HUES64 (cell line): ENCODE data around the gene MALL.
"Not testable (repeated sequence)": the region's sequence is repeated elsewhere in the genome, so short reads cannot be mapped to it uniquely, and the experiment has no call there.

ENCODE experiments used
- H3K27ac ChIP-seq: 2 replicates; pipeline ENCODE4 v1.7.0; 2013; ENCODE audit warnings: low read depth, low read length, inconsistent platforms
- H3K27me3 ChIP-seq: 2 replicates; pipeline ENCODE4 v1.6.1; 2013; ENCODE audit warnings: mild to moderate bottlenecking, low read length; ENCODE audit not compliant: insufficient read depth
- H3K36me3 ChIP-seq: 2 replicates; pipeline ENCODE4 v1.6.1; 2013; ENCODE audit warnings: mild to moderate bottlenecking, low read length; ENCODE audit not compliant: insufficient read depth
- H3K4me1 ChIP-seq: 2 replicates; pipeline ENCODE4 v1.6.1; 2013; ENCODE audit warnings: mild to moderate bottlenecking, low read length, moderate library complexity; ENCODE audit not compliant: insufficient read depth
- H3K4me3 ChIP-seq: 2 replicates; pipeline ENCODE4 v1.5.1; 2013; ENCODE audit warnings: mild to moderate bottlenecking, low read length, moderate library complexity
- H3K9ac ChIP-seq: 2 replicates; pipeline ENCODE4 v1.6.1; 2013; ENCODE audit warnings: mild to moderate bottlenecking, low read depth, low read length
- H3K9me3 ChIP-seq: 2 replicates; pipeline ENCODE4 v1.6.1; 2013; ENCODE audit warnings: low read depth, low read length; ENCODE audit not compliant: insufficient read depth
- WGBS: fragments of 150-250, 120-280 bp; methylation state at CpG from one replicate; pipeline ENCODE4 v1.1.7; 2013; ENCODE audit warnings: missing lambda C conversion rate; 5-methylcytosine and 5-hydroxymethylcytosine counted together

The MALL gene

DNA sequence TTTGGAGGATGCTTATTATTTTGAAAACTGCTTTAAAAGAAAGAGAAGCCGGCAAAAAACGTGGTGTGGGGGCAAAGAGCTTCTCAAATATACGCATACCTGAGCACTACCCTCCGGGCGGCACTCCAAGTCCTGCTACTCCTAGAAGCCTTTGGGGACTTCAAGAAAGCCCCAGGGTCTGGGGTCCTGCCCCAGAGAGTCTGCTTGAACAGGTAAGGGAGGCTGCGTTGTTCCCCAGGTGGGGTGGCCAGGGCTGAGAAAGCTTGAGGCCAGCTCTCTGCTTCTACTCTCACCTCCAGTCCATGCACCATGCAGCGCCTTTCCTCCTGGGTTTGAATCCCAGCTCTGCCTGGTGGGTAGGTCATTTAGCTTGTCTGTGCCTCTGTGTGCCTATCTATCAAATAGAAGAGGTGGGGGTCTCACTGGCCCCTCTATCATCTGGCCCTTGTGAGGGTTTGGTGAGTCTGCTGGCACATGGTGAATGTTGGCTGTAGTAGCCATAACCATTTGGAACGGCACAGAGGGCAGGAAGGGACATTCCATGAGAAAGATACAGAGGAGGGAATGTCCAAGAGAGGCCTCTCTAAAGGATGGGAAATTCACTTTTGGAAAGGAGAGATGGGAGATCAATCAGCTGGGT, 19.5 kb downstream of the MALL start:
- 93% methylated on average over 8 of the region's 8 CpGs for WGBS
- no peak overlapping the region for H3K9ac ChIP-seq
- no peak overlapping the region for H3K4me3 ChIP-seq
- no peaks in the 10 kb centered on the region for H3K36me3 ChIP-seq
- H3K4me1 ChIP-seq = no peaks in the 10 kb centered on the region
- H3K27me3 ChIP-seq = no peaks in the 10 kb centered on the region
- H3K9me3 ChIP-seq = no peaks in the 10 kb centered on the region
- no peak overlapping the region for H3K27ac ChIP-seq

GRCh38 chr2:110094884-110095534, 20.6 kb downstream of the MALL start:
- not testable (repeated sequence) for H3K4me1 ChIP-seq, H3K4me3 ChIP-seq, H3K27ac ChIP-seq, H3K9ac ChIP-seq, H3K27me3 ChIP-seq, H3K9me3 ChIP-seq, H3K36me3 ChIP-seq
- WGBS = 97% methylated on average over 3 of the region's 6 CpGs

DNA sequence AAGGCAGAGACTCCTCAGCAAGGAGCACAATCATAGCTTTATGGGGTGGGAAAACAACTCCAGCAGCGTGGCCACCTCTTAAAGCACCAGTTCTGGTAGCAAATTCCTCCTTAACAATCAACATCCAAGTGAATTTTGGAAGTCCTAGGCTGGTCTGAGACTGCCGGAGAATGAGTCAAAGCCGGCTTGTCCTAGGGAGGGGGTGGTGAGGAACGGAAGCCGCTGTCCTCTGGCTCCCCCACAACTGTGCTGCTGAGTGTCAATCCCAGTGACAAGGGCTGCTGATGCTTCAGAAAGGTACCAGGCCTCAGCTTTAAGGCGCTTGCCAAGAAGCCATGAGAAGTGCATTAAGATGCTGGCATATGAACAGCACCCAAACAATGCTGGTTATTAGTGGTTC, 21.7 kb downstream of the MALL start:
- not testable (repeated sequence) for H3K9me3 ChIP-seq, H3K4me3 ChIP-seq, H3K9ac ChIP-seq, H3K27ac ChIP-seq, H3K36me3 ChIP-seq, H3K27me3 ChIP-seq, H3K4me1 ChIP-seq
- no CpG with 5 or more reads among the region's 6 CpGs for WGBS

DNA sequence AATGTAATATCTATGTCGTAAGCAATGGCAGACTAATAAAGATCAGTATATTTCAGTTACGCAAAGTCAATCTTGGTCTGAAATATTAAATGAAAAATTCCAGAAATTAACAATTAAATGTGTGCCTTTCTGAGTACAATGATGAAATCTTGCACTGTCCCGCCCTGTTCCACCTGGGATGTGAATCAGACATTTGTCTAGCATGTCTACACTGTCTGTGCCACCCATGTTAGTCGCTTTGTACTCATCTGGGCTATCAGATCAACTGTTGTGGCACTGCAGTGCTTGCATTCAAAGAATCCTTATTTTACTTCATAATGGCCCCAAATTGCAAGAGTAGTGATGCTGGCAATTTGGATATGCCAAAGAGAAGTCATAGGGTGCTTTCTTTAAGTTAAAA, 25.5 kb downstream of the MALL start:
- not testable (repeated sequence) for H3K9ac ChIP-seq, H3K27me3 ChIP-seq, H3K9me3 ChIP-seq, H3K27ac ChIP-seq, H3K4me3 ChIP-seq, H3K4me1 ChIP-seq, H3K36me3 ChIP-seq
- no CpG with 5 or more reads among the region's 4 CpGs for WGBS

DNA sequence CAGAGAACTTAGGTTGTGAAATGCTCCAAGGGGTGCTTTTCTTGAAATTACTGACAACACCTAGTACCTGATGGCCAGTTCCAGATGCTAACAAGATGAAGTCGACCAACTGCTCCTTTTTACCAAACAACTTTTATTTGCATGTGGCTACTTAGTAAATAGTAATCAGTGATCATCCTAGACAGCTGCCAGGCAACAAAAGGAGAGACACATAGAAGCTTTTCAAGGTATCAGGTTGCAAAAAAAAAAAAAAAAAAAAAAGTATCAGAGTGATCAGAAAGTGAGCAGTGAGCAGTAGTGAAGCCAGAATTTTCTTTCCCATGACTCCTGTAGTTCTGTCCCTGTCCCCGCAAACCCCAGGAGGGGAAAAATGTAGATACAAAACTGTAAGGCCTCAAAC, 31.9 kb downstream of the MALL start:
- H3K9ac ChIP-seq, H3K4me3 ChIP-seq, H3K9me3 ChIP-seq, H3K36me3 ChIP-seq, H3K4me1 ChIP-seq, H3K27me3 ChIP-seq, H3K27ac ChIP-seq: not testable (repeated sequence)
- WGBS = no CpG with 5 or more reads among the region's 2 CpGs

DNA sequence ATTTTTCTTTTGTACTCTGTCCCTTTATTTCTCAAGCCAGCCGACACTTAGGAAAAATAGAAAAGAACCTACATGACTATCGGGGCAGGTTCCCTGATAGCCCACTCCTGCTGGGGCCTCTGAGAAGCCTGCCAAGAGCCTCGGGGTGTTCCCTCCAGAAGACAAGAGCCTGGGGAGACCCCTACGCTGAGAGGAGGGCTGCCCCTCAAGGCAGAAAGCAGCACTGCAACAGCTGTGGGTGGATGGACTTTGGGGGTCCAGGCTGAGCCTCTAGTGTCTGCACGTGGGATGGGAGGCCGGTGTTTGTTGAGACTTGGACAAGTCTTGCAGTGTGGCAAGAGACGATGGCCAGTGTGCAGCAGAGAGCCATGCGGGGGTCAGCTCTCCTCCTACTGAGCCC, 32.5 kb downstream of the MALL start:
- not testable (repeated sequence) for H3K27ac ChIP-seq, H3K27me3 ChIP-seq, H3K4me1 ChIP-seq, H3K9ac ChIP-seq, H3K36me3 ChIP-seq, H3K9me3 ChIP-seq, H3K4me3 ChIP-seq
- no CpG with 5 or more reads among the region's 8 CpGs for WGBS

- H3K27ac ChIP-seq, H3K9me3 ChIP-seq, H3K9ac ChIP-seq, H3K27me3 ChIP-seq, H3K36me3 ChIP-seq, H3K4me1 ChIP-seq, H3K4me3 ChIP-seq: not testable (repeated sequence)
- no CpG with 5 or more reads among the region's 4 CpGs for WGBS
Observed at GRCh38 chr2:110078104-110078503, 37.5 kb downstream of the MALL start.

- H3K9me3 ChIP-seq, H3K27ac ChIP-seq, H3K4me3 ChIP-seq, H3K36me3 ChIP-seq, H3K27me3 ChIP-seq, H3K9ac ChIP-seq, H3K4me1 ChIP-seq: not testable (repeated sequence)
- WGBS = no CpG with 5 or more reads among the region's 4 CpGs
Observed at GRCh38 chr2:110075896-110076295, 39.7 kb downstream of the MALL start.

DNA sequence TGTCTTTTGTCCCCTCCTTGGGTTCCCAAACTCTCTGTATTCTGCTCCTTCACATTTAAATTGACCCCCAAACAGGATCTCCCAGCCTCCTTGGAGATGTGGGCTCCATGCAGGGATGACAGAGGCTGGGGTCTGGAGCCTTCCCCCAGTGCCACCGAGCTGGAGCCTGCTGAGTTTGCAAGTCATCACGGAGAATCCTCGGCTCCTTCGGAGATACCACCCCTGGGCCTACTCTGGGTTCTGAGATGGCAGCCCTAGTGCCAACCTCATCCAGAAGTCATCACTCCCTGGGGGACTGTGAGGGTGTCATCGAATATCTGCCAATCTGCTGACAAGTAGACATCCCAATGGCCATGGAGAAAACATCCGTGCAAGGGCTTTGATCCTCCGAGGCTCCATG, 45.8 kb downstream of the MALL start:
- 96% methylated on average over 4 of the region's 7 CpGs for WGBS
- H3K27me3 ChIP-seq = not testable (repeated sequence)

GRCh38 chr2:110068153-110068552, 47.5 kb downstream of the MALL start:
- H3K4me1 ChIP-seq, H3K9me3 ChIP-seq, H3K4me3 ChIP-seq, H3K36me3 ChIP-seq, H3K27ac ChIP-seq, H3K27me3 ChIP-seq, H3K9ac ChIP-seq: not testable (repeated sequence)
- WGBS = 96% methylated on average over 3 of the region's 3 CpGs

More for the DNA sequence above, 45.8 kb downstream of the MALL start:
- H3K9me3 ChIP-seq, H3K4me3 ChIP-seq, H3K4me1 ChIP-seq, H3K36me3 ChIP-seq, H3K9ac ChIP-seq, H3K27ac ChIP-seq: not testable (repeated sequence)

GRCh38 chr2:110062332-110062731, 53.3 kb downstream of the MALL start:
- not testable (repeated sequence) for H3K4me3 ChIP-seq, H3K4me1 ChIP-seq, H3K27ac ChIP-seq, H3K9ac ChIP-seq, H3K36me3 ChIP-seq, H3K27me3 ChIP-seq, H3K9me3 ChIP-seq
- no CpG with 5 or more reads among the region's 3 CpGs for WGBS

DNA sequence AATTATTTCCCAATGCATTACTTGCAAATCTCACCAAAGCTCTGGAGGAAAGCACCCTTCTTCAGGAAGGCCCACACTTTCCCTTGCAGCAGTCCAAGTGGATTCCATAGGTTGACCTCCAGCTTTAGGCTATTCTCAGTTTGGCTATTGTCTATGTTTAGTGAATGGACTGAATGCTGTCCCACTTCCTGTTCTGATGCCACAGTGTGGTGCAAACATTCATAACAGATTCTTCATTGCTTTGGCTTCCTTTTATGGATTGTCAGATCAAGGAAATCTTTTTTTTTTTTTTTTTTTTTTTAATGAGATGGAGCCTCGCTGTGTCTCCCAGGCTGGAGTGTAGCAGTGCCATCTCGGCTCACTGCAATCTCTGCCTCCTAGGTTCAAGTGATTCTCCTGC, 55.1 kb downstream of the MALL start:
- H3K4me3 ChIP-seq, H3K27me3 ChIP-seq, H3K9me3 ChIP-seq, H3K4me1 ChIP-seq, H3K9ac ChIP-seq, H3K27ac ChIP-seq, H3K36me3 ChIP-seq: not testable (repeated sequence)
- no CpG with 5 or more reads among the region's 2 CpGs for WGBS
